ENCODE measurements around the gene CREBZF. TPM values are rescaled to one million over a fixed set of nuclear protein-coding genes. Genes with fewer than 3 reads are reported as not detected.
A peak's percentile ranks its signal among the peaks of the same experiment; 100 is the strongest.

CREBZF gene
- total RNA-seq, 1 donor from 2014 or later: 31.0 TPM

DNA sequence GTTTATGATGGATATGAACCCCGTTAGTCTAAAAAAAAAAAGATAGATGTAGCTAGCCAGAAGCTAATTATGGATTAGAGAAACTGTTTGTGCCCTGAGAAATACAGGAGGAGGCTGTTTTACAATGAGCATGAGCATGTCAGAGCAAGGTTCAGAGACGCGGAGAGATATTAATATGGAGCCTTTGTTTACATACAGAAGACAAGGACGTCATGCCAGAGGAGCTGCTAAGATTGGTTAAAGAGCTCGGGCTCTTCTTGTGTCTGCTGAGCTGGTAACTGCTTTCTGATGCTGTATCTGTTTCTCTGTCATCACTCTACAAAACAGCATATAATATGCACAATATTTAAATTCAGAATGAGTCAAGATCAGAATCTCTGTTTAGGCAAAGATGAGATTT lies 46.0 kb upstream of the CREBZF start:
- H3K4me3 Mint-ChIP-seq (ENCODE audit: unreplicated experiment): no peak overlapping the region
- no peak for FAIRE-seq
- no peak overlapping the region for H3K27ac ChIP-seq (ENCODE audit: low read depth, low read length)

DNA sequence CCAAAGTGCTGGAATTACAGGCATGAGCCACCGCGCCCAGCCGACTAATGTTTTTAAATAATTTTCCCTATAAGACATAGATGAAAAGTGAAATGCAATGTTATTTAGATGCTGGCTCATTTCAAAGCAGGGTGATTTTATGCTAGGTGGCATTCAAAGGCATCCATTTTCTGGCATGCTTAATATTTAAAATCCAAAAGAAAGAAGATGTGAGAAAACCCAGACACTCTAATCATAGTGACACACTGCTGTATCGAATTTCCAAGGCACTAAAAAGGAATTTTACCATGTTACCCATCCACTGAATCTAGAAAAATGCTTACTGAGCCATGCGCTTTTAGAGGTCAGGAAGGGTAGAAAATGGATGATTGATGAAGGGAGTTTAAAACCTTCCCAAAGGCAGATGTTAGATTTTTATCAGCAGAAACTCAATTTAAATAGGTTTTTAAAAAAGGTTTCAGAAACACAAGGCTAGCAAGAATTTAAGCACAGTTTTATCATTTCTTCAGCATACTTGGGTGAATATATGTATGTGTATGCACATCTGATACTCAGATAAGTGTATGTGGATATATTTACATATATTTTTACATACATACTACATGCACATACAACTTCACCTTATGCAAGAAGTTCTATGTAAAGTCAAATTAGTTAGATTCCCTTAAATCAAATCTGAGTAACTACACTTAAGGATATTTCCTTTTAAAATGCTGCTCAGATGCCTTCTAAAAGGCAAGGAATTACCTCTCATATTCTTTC lies 45.2 kb upstream of the CREBZF start:
- Histone ChIP-seq H2AFZ (ENCODE audit: low read depth, low read length) (no peak overlapping the region), H3K79me2 (ENCODE audit: insufficient read depth, low read length) (no peaks in the 10 kb centered on the region), H3K9me3 (ENCODE audit: insufficient read depth, low read depth, low read length) (no peaks in the 10 kb centered on the region), H3K4me3 (ENCODE audit: insufficient read depth, low read depth, low read length) (no peak overlapping the region), H3K4me2 (ENCODE audit: low read length) (no peak overlapping the region), H3K36me3 (ENCODE audit: insufficient read depth, low read length) (no peaks in the 10 kb centered on the region), H3K4me1 (ENCODE audit: insufficient read depth, low read length) (no peaks in the 10 kb centered on the region), H3K27ac (ENCODE audit: low read depth, low read length) (no peak overlapping the region), H3K9ac (ENCODE audit: low read length) (no peak overlapping the region), H4K20me1 (ENCODE audit: insufficient read depth, low read length) (no peaks in the 10 kb centered on the region), H3K27me3 (ENCODE audit: insufficient read depth, low read length) (no peaks in the 10 kb centered on the region)
- H3K4me3 Mint-ChIP-seq (ENCODE audit: unreplicated experiment): no peak overlapping the region
- H3K9me3 Mint-ChIP-seq (ENCODE audit: unreplicated experiment): no peaks in the 10 kb centered on the region
- H3K27me3 Mint-ChIP-seq (ENCODE audit: low read depth, unreplicated experiment): no peaks in the 10 kb centered on the region
- DNase-seq (ENCODE audit: low read depth): peak; percentile 36
- TF ChIP-seq, protein P1, sequence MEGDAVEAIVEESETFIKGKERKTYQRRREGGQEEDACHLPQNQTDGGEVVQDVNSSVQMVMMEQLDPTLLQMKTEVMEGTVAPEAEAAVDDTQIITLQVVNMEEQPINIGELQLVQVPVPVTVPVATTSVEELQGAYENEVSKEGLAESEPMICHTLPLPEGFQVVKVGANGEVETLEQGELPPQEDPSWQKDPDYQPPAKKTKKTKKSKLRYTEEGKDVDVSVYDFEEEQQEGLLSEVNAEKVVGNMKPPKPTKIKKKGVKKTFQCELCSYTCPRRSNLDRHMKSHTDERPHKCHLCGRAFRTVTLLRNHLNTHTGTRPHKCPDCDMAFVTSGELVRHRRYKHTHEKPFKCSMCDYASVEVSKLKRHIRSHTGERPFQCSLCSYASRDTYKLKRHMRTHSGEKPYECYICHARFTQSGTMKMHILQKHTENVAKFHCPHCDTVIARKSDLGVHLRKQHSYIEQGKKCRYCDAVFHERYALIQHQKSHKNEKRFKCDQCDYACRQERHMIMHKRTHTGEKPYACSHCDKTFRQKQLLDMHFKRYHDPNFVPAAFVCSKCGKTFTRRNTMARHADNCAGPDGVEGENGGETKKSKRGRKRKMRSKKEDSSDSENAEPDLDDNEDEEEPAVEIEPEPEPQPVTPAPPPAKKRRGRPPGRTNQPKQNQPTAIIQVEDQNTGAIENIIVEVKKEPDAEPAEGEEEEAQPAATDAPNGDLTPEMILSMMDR (IDR thresholded peaks at IDR 0.05; ENCODE audit: insufficient read depth, low read depth, low read length): no peak
- TF ChIP-seq EZH2 (IDR thresholded peaks at IDR 0.05; ENCODE audit: insufficient read depth, low read length): no peak
- no peak overlapping the region for H3K27ac Mint-ChIP-seq (ENCODE audit: unreplicated experiment)
- H3K4me1 Mint-ChIP-seq (ENCODE audit: low read depth, unreplicated experiment): peaks cover 5% of the 10 kb centered on the region
- peaks cover 2% of the 10 kb centered on the region for H3K36me3 Mint-ChIP-seq (ENCODE audit: low read depth, unreplicated experiment)
- no peak for FAIRE-seq

More for the DNA sequence above, 46.0 kb upstream of the CREBZF start:
- Histone ChIP-seq H3K36me3 (ENCODE audit: insufficient read depth, low read length) (no peaks in the 10 kb centered on the region), H3K4me3 (ENCODE audit: insufficient read depth, low read depth, low read length) (no peak overlapping the region), H3K79me2 (ENCODE audit: insufficient read depth, low read length) (no peaks in the 10 kb centered on the region), H3K27me3 (ENCODE audit: insufficient read depth, low read length) (no peaks in the 10 kb centered on the region), H3K9ac (ENCODE audit: low read length) (no peak overlapping the region), H3K4me1 (ENCODE audit: insufficient read depth, low read length) (no peaks in the 10 kb centered on the region), H3K4me2 (ENCODE audit: low read length) (no peak overlapping the region), H2AFZ (ENCODE audit: low read depth, low read length) (no peak overlapping the region), H4K20me1 (ENCODE audit: insufficient read depth, low read length) (no peaks in the 10 kb centered on the region), H3K9me3 (ENCODE audit: insufficient read depth, low read depth, low read length) (no peaks in the 10 kb centered on the region)
- Mint-ChIP-seq H3K9me3 (ENCODE audit: unreplicated experiment) (no peaks in the 10 kb centered on the region), H3K4me1 (ENCODE audit: low read depth, unreplicated experiment) (peaks cover 4% of the 10 kb centered on the region), H3K27ac (ENCODE audit: unreplicated experiment) (no peak overlapping the region), H3K27me3 (ENCODE audit: low read depth, unreplicated experiment) (no peaks in the 10 kb centered on the region), H3K36me3 (ENCODE audit: low read depth, unreplicated experiment) (peaks cover 2% of the 10 kb centered on the region)
- no peak for TF ChIP-seq EZH2 (IDR thresholded peaks at IDR 0.05; ENCODE audit: insufficient read depth, low read length)
- TF ChIP-seq, protein P1 (IDR thresholded peaks at IDR 0.05; ENCODE audit: insufficient read depth, low read depth, low read length): no peak
- DNase-seq (ENCODE audit: low read depth): no peak

DNA sequence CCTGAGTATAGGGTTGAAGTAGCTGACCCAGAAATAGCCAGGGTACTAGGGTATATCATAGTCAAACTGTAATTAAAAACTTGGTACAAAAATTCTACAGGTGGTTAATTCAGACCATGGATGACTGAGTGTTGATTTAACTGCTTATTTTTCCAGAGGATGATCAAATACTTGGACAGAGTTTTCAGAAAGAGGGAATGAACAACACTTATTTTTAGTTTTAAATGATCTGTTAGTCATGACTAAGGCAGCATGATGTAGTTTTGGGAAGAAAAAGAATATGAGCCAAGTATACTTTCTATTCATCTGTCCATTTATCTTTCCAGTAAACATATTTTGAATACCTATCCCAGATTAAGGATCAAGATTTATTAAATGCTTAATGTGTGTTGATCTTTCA lies 40.9 kb upstream of the CREBZF start:
- Histone ChIP-seq H3K79me2 (ENCODE audit: insufficient read depth, low read length) (no peaks in the 10 kb centered on the region), H3K4me3 (ENCODE audit: insufficient read depth, low read depth, low read length) (no peak overlapping the region), H3K27ac (ENCODE audit: low read depth, low read length) (no peak overlapping the region), H3K4me2 (ENCODE audit: low read length) (no peak overlapping the region), H2AFZ (ENCODE audit: low read depth, low read length) (no peak overlapping the region), H3K36me3 (ENCODE audit: insufficient read depth, low read length) (no peaks in the 10 kb centered on the region), H3K27me3 (ENCODE audit: insufficient read depth, low read length) (no peaks in the 10 kb centered on the region), H4K20me1 (ENCODE audit: insufficient read depth, low read length) (no peaks in the 10 kb centered on the region), H3K4me1 (ENCODE audit: insufficient read depth, low read length) (no peaks in the 10 kb centered on the region), H3K9me3 (ENCODE audit: insufficient read depth, low read depth, low read length) (no peaks in the 10 kb centered on the region), H3K9ac (ENCODE audit: low read length) (no peak overlapping the region)
- H3K4me3 Mint-ChIP-seq (ENCODE audit: unreplicated experiment): no peak overlapping the region
- FAIRE-seq (peak; percentile 54), DNase-seq (ENCODE audit: low read depth) (peak; percentile 85)
- no peak overlapping the region for H3K27ac Mint-ChIP-seq (ENCODE audit: unreplicated experiment)
- no peaks in the 10 kb centered on the region for H3K27me3 Mint-ChIP-seq (ENCODE audit: low read depth, unreplicated experiment)
- H3K36me3 Mint-ChIP-seq (ENCODE audit: low read depth, unreplicated experiment): peaks cover 2% of the 10 kb centered on the region
- H3K9me3 Mint-ChIP-seq (ENCODE audit: unreplicated experiment): no peaks in the 10 kb centered on the region
- no peak for TF ChIP-seq EZH2 (IDR thresholded peaks at IDR 0.05; ENCODE audit: insufficient read depth, low read length)
- TF ChIP-seq, protein P1 (IDR thresholded peaks at IDR 0.05; ENCODE audit: insufficient read depth, low read depth, low read length): no peak
- peaks cover 5% of the 10 kb centered on the region for H3K4me1 Mint-ChIP-seq (ENCODE audit: low read depth, unreplicated experiment)
